Inflammatory macrophage treated with lipopolysaccharide for 1 hour (primary cell): ENCODE results near the gene RPS21.

Source experiments
- DNase-seq, 2 donors: peaks; one replicate each; pipeline ENCODE4 v3.0.0-alpha.2; 2020 to 2022

RPS21 gene

GRCh38 chr20:62386383-62387218 lies at the start of gene RPS21:
Gene RPS21, plus strand, starts transcription at chr20:62387103. Its CDS starts 236 bp downstream, at chr20:62387339.
- peak; percentile 86 for DNase-seq

GRCh38 chr20:62337558-62338293 lies 49.2 kb upstream of the RPS21 start:
- DNase-seq = no peak

GRCh38 chr20:62338294-62338620 lies 48.6 kb upstream of the RPS21 start:
- DNase-seq = no peak

GRCh38 chr20:62339647-62340062 lies 47.2 kb upstream of the RPS21 start:
- DNase-seq = peak; percentile 38 to 52

- no peak for DNase-seq
These were observed 44.0 kb upstream of the RPS21 start for GRCh38 chr20:62342910-62343309.

GRCh38 chr20:62344092-62344491 lies 42.8 kb upstream of the RPS21 start:
- no peak for DNase-seq

- no peak for DNase-seq
These were observed 42.1 kb upstream of the RPS21 start for GRCh38 chr20:62344782-62345181.

- no peak for DNase-seq
These were observed 41.1 kb upstream of the RPS21 start for GRCh38 chr20:62345681-62346370.

GRCh38 chr20:62346398-62347150 lies 40.3 kb upstream of the RPS21 start:
- no peak for DNase-seq

- DNase-seq = no peak
These were observed 39.8 kb upstream of the RPS21 start for GRCh38 chr20:62347151-62347404.

- no peak for DNase-seq
These were observed 39.5 kb upstream of the RPS21 start for GRCh38 chr20:62347445-62347844.

GRCh38 chr20:62348604-62349003 lies 38.3 kb upstream of the RPS21 start:
- no peak for DNase-seq

- DNase-seq = no peak
These were observed 37.3 kb upstream of the RPS21 start for GRCh38 chr20:62349556-62350097.

- DNase-seq = no peak
These were observed 36.7 kb upstream of the RPS21 start for GRCh38 chr20:62350098-62350628.

- DNase-seq = no peak
These were observed 36.1 kb upstream of the RPS21 start for GRCh38 chr20:62350629-62351422.

GRCh38 chr20:62351469-62352401 lies 35.2 kb upstream of the RPS21 start:
- no peak for DNase-seq

GRCh38 chr20:62352402-62353288 lies 34.3 kb upstream of the RPS21 start:
- DNase-seq = no peak

GRCh38 chr20:62353289-62354030 lies 33.4 kb upstream of the RPS21 start:
- DNase-seq = no peak
